Panc1 (cell line): ENCODE results near the gene TTLL12. TPM values are rescaled to one million over a fixed set of nuclear protein-coding genes. Genes with fewer than 3 reads are reported as not detected.

Experiments used
- ATAC-seq: fragments of 200-7000 bp; cut with Tn5 transposase; 2 replicates; pipeline ENCODE4 v1.9.1; 2020; ENCODE audit warnings: mild to moderate bottlenecking, moderate library complexity
- BruUV-seq: library from RNA; stranded (reverse); fragments of 400-500 nt; replicated peaks from 2 replicates; lab custom pipeline; 2021; lab: Mats Ljungman, UMichigan
- CTCF ChIA-PET: fragments of 300-600 bp; sonication (Branson Sonifier 250); formaldehyde crosslinking; loops from one replicate; lab custom pipeline; 2022; ENCODE audit warnings: antibody characterized with exemption; lab: Charles Lee
- POLR2A ChIA-PET: fragments of 300-600 bp; sonication (Branson Sonifier 250); formaldehyde crosslinking; loops from one replicate; lab custom pipeline; 2022; ENCODE audit warnings: antibody characterized with exemption; lab: Charles Lee
- DNase-seq: peaks from one replicate; pipeline ENCODE4 v3.0.0-alpha.2; 2010; ENCODE audit warnings: low read depth, low spot score
- H3K27ac ChIP-seq: 2 replicates; pipeline ENCODE4 v1.5.1; 2011; ENCODE audit warnings: mild to moderate bottlenecking, low read length, inconsistent platforms
- H3K27me3 ChIP-seq: fragments of 200-500 bp; sonication (Bioruptor generic); 2 replicates; pipeline ENCODE4 v1.6.0; 2014; ENCODE audit warnings: low read length, inconsistent platforms; ENCODE audit not compliant: control insufficient read depth, insufficient read depth
- H3K36me3 ChIP-seq: fragments of 200-500 bp; sonication (Bioruptor generic); 2 replicates; pipeline ENCODE4 v1.5.1; 2014; ENCODE audit warnings: inconsistent platforms, mild to moderate bottlenecking, low read length, moderate library complexity; ENCODE audit not compliant: control insufficient read depth, insufficient read depth
- H3K4me1 ChIP-seq: 2 replicates; pipeline ENCODE4 v1.5.1; 2011; ENCODE audit warnings: inconsistent platforms, mild to moderate bottlenecking, low read length, moderate library complexity; ENCODE audit not compliant: control insufficient read depth, insufficient read depth
- H3K4me3 ChIP-seq, 2 experiments: 2 replicates each; pipeline ENCODE4 v1.5.1; 2011 to 2012; ENCODE audit warnings: low read depth in 2 of 2, low read length in 2 of 2, mild to moderate bottlenecking in 2 of 2, inconsistent platforms in 1 of 2, moderate library complexity in 1 of 2
- H3K9me3 ChIP-seq: fragments of 200-500 bp; sonication (Bioruptor generic); 2 replicates; pipeline ENCODE4 v1.5.1; 2014; ENCODE audit warnings: low read depth, mild to moderate bottlenecking, inconsistent platforms, low read length, moderate library complexity; ENCODE audit not compliant: control insufficient read depth, insufficient read depth
- POLR2AphosphoS5 ChIP-seq: IDR thresholded peaks from 2 replicates; pipeline ENCODE4 v1.6.1; 2012; ENCODE audit warnings: mild to moderate bottlenecking, low read depth, low read length, moderate library complexity
- REST ChIP-seq, 2 experiments: IDR thresholded peaks; 2 replicates each; pipeline ENCODE4 v1.6.1; 2011 to 2012; ENCODE audit warnings: low read depth in 2 of 2, control low read depth in 1 of 2, low read length in 1 of 2, mild to moderate bottlenecking in 1 of 2, moderate library complexity in 1 of 2; ENCODE audit not compliant: insufficient read depth in 1 of 2
- SIN3A ChIP-seq: IDR thresholded peaks from 2 replicates; pipeline ENCODE4 v1.6.1; 2012; ENCODE audit warnings: low read depth, mild to moderate bottlenecking, low read length, moderate library complexity, borderline replicate concordance; ENCODE audit not compliant: insufficient read depth
- TCF7L2 ChIP-seq: IDR thresholded peaks from 2 replicates; pipeline ENCODE4 v1.6.1; 2011; ENCODE audit warnings: mild to moderate bottlenecking, low read depth, low read length, inconsistent platforms
- in situ Hi-C: cut with HindIII; loops from 2 replicates; pipeline ENCODE4 v1.10.0; 2016; ENCODE audit warnings: low sequenced_read_pairs, low pct_unique_long_range_greater_than_20kb
- intact Hi-C: fragments of 100-400 bp; cut with micrococcal nuclease; formaldehyde crosslinking; loops from one replicate; pipeline ENCODE4 v1.10.0; 2022; ENCODE audit not compliant: unreplicated experiment
- total RNA-seq: library from RNA; stranded (reverse); gene quantifications from one replicate; pipeline ENCODE4 v1.2.1, GENCODE V29; 2021; ENCODE audit not compliant: unreplicated experiment
- TF ChIP-seq, protein P1 (sequence below): fragments of 450-650 bp; IDR thresholded peaks from 2 replicates; pipeline ENCODE4 v1.5.1; 2017; ENCODE audit warnings: mild to moderate bottlenecking

TTLL12 gene
- total RNA-seq, 1 experiment from 2014 or later = 26.3 TPM

GRCh38 chr22:43177479-43177878 lies 9.5 kb downstream of the TTLL12 start:
- H3K27ac ChIP-seq = no peak overlapping the region
- DNase-seq = no peak
- ChIA-PET CTCF (no interaction called here), POLR2A (no interaction called here)
- no peaks in the 10 kb centered on the region for H3K27me3 ChIP-seq
- H3K36me3 ChIP-seq = no peaks in the 10 kb centered on the region; the same call in 1 of the 2 replicates
- no peak for ATAC-seq
- H3K4me1 ChIP-seq = no peaks in the 10 kb centered on the region
- H3K9me3 ChIP-seq = no peaks in the 10 kb centered on the region
- in situ Hi-C loops = no loop called here
- BruUV-seq = no TSS peak
- no peak for TF ChIP-seq SIN3A
- TF ChIP-seq, protein P1, sequence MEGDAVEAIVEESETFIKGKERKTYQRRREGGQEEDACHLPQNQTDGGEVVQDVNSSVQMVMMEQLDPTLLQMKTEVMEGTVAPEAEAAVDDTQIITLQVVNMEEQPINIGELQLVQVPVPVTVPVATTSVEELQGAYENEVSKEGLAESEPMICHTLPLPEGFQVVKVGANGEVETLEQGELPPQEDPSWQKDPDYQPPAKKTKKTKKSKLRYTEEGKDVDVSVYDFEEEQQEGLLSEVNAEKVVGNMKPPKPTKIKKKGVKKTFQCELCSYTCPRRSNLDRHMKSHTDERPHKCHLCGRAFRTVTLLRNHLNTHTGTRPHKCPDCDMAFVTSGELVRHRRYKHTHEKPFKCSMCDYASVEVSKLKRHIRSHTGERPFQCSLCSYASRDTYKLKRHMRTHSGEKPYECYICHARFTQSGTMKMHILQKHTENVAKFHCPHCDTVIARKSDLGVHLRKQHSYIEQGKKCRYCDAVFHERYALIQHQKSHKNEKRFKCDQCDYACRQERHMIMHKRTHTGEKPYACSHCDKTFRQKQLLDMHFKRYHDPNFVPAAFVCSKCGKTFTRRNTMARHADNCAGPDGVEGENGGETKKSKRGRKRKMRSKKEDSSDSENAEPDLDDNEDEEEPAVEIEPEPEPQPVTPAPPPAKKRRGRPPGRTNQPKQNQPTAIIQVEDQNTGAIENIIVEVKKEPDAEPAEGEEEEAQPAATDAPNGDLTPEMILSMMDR = no peak
- no peak for TF ChIP-seq REST (IDR thresholded peaks at IDR 0.05; ENCODE audit: insufficient read depth in 1 of 2, low read depth in 2 of 2, low read length in 1 of 2)
- no peak overlapping the region for H3K4me3 ChIP-seq
- intact Hi-C loops = no loop called here

DNA sequence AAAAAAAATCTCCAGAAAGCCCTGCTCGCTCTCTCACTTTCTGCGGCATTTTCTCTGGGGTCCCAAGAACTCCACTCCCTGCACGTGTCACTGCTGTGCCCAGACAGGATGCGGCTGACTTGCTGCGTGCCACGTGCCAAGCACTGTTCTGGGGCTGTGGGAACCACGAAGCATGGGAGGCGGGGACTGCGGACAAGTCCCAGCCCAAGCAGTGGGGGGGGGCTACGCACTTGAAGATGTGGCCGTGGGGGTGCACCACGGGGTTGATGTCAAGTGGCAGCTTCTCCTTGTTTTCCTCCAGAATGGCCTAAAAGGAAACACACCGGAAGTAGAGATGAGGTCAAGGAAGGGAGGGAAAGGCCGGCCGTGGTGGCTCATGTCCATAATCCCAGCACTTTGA lies 10.8 kb downstream of the TTLL12 start:
- no peaks in the 10 kb centered on the region for H3K9me3 ChIP-seq
- no peaks in the 10 kb centered on the region for H3K4me1 ChIP-seq
- no peak overlapping the region for H3K4me3 ChIP-seq
- intact Hi-C loops = no loop called here
- ATAC-seq (no peak), DNase-seq (no peak)
- no peaks in the 10 kb centered on the region; the same call in 1 of the 2 replicates for H3K36me3 ChIP-seq
- BruUV-seq = no TSS peak
- POLR2A ChIA-PET = no interaction called here
- no peak overlapping the region for H3K27ac ChIP-seq
- no peak for TF ChIP-seq REST (IDR thresholded peaks at IDR 0.05; ENCODE audit: insufficient read depth in 1 of 2, low read depth in 2 of 2, low read length in 1 of 2)
- TF ChIP-seq TCF7L2 = no peak
- TF ChIP-seq POLR2AphosphoS5 = no peak
- no peak for TF ChIP-seq SIN3A
- TF ChIP-seq, protein P1 = no peak
- CTCF ChIA-PET = no interaction called here
- in situ Hi-C loops = no loop called here
- H3K27me3 ChIP-seq = no peaks in the 10 kb centered on the region
